Fibroblast of lung (primary cell): Measurements from ENCODE around the gene SPATA21.

Source experiments
- CTCF ChIP-seq, 2 donors: IDR thresholded peaks in 1 of 2; conservative IDR thresholded peaks in 1 of 2; 1 replicate in 1 of 2; 2 replicates in 1 of 2; pipeline ENCODE4 v1.5.1; 2011 to 2012; ENCODE audit warnings: low read length in 2 of 2, control low read depth in 1 of 2, inconsistent platforms in 1 of 2, low read depth in 1 of 2, mild to moderate bottlenecking in 1 of 2
- EZH2 ChIP-seq: IDR thresholded peaks from 2 replicates; pipeline ENCODE4 v1.5.1; 2012; ENCODE audit warnings: low read length, control low read depth, mild to moderate bottlenecking; ENCODE audit errors: missing control alignments

GRCh38 chr1:16433030-16433429, 4.2 kb downstream of the SPATA21 start:
- TF ChIP-seq CTCF (conservative IDR thresholded peaks at IDR 0.05 in 1 of 2, IDR thresholded peaks at IDR 0.05 in 1 of 2; ENCODE audit: low read depth in 1 of 2, low read length in 2 of 2), result no peak
- no peak for TF ChIP-seq EZH2
